A172 (cell line): ENCODE measurements around the gene TNKS1BP1. TPM values are rescaled to one million over a fixed set of nuclear protein-coding genes. Genes with fewer than 3 reads are reported as not detected.

Experiments used
- DNase-seq: peaks from one replicate; pipeline ENCODE4 v3.0.0-alpha.2; 2015; ENCODE audit warnings: low spot score
- total RNA-seq: library from RNA; depleted of rRNA; stranded (reverse); fragments of >200 nt; shearing (Covaris generic); gene quantifications from 2 replicates; pipeline ENCODE4 v1.2.3, GENCODE V29; 2014

TNKS1BP1 gene
- total RNA-seq, 1 experiment from 2014 or later = 43.8 TPM

DNA sequence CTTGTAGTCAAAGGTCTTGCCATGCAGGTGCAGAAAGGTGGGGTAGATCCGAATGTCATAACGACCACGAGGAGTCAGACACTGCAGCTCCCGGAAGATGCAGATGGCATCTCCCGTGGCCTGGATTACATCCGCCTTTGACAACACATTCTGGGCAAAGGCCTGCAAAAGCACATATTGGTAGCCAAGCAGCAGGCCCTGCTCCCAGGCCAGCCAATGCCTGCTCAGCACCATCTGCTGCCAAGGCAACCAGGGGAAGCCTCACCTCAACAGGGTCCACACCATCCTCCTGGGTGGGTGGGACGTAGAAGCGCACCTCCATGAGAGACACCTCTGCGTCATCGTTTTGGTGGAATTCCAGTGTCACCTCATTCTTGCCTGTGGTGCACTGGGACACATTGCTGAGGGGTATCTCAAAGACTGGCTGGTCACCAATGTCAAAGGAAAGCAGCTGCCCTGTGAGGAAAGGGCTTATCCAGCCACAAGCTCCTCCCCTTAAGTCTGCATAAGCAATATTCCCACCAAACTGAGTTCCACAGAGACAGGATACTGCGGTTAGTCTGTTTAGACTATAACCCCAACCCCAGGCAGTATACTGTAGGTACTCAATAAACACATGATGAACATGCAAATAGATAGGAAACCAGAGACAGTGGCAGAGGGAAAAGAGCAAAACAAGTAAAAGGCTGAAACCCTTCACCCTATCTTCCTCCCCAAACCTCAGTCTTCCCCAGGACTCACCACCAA is 8.1 kb upstream of the TNKS1BP1 start:
- no peak for DNase-seq

DNA sequence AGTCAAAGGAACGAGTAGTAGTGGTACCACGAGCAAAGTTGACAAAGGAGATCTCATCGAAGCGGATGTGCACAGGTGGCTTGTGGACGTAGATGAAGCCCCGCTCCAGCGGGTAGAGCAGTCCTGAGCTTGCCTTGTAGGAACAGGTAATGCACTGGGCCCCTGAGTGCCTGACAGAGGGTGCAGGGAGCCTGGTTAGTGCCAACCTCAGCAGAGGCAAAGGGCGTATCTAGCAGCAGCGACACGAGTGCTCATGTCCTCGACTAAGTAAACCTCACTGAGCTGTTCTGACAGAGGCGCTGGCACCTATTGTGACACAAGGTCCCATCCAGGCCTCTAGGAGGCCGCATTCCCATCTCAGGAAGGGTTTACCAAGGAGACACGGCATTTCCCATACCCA is 7.0 kb upstream of the TNKS1BP1 start:
- no peak for DNase-seq

DNA sequence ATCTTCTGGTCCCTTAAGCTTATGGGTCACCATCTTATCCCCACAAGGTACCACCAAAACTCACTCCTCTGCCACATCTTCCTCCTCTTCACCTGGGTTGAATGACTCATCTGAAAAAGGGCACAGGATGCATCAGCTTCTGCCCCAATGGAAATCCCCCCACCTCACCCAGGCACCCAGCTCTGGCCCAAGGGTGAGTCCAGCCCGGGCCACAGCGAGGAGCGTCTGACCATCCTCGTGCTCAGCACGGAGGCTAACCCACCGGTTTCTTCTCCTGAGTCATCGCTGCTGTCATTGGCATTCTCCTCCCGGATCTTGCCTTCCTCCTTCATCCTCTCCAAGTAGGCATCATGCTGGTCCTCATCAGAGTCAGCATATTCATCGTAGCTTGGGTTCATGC is 5.3 kb upstream of the TNKS1BP1 start:
- no peak for DNase-seq

DNA sequence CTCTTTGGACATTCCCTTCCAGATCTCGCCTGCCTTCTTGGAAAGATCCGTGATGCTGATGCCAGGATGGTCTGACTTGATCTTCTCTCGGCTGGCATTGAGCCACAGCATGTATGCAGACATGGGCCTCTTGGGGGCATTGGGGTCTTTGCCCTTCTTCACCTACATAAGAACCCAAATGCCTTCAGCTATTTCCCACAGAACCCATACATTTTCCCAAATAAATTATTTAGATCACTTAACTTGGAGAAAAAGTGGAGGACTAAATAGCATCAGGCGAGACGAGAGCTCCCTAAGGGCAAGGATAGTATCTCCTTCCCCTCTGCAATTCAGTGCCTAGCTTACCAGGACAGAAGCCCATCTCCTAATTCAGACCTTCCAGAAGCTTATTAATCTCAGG is 3.0 kb upstream of the TNKS1BP1 start:
- DNase-seq = no peak

DNA sequence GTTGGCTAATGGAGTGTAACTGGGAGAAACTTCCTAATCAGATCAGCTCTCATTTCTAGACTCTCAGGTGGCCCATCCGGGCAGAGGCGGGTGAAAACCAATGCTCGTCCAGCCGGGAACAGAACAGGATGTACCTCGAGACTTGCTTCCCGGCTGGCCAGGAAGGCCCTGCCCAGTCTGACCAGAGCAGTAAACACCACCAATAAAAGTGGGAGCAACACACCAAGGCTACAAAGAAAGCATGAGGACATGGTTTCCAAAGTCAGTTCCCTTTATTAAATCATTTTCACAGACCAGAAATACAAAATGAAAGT is 940 bp upstream of the TNKS1BP1 start:
- DNase-seq = peak; percentile 32

DNA sequence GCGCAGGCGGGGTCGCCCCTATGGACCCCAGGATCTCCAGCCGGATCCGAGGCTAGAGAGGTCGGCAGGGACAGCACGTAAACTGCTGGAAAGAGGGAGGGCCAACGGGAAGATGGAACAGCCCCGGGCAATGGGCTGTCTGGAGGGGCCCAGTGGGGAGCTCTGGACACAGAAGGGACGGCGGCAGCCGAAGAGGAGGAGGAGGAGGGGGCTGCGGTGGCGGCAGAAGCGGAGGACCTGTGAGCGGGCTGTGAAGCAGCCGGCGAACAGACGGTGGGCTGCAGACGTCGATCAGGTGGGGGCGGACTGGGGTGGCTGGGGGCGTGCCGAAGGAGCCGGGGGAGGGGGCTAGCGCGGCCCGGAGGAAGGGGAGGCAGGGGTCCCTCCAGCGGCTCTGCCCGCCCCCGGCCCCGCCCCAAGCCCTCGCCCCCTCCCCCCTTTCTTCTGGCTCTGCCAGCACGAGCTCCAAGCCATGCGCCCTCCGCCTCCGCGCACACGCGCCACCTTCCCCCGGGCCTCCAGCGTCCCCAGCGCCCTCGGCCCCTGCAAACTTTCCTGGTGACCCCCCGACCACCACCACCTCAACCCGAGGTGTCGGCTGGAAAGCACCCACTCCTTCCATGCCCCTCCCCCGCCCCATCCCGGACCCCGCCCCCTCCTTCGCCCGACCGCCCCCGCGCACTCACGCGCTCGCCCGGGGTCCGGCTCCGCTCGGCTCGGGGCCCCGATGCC is 432 bp downstream of the TNKS1BP1 start:
- DNase-seq = no peak

DNA sequence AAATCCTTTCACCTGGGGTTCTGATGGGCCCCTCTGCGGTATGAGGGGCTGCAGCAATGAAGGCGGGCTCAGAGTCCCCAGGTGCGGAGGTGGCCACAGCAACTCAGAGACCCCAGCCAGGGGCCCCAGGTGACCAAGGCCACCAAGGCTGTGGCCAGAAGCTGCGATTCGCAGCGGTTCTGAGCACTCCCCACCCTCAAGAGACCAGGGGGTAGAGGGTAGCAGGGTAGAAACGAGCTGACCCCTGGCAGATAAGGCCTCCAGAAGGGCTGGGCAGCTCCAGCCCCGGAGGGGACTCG is 948 bp downstream of the TNKS1BP1 start:
- DNase-seq = no peak

DNA sequence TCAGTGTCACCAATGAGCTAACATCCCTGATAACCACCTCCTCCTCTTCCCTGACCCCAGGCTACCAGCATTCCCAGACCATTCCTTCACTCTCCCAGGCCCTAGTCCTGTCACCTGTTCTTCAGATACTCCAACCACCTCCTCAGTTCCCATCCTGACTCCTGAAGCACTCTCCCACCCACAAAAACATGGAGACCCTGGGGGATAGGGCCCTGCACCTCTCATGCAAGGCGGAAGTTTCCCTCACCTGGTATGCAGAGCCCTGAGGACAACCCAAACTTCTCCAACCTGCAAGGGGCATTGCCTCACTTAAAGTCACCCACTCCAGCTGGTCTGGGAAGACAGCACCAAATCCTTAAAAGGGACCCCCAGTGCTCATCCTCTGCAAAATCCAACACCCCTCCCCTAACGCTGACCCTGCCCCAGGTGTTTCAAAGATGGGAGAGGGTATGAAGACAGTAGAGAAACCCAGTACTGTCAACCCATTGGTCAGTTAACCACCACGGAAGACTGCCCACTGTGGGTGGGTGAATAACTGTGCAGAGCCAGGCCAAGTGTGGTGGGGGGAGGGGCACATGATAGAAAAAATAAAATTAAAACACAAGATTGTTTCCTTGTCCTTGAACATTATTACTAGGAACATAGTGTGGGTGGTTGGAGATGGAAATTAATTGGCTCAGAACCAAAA is 1.4 kb downstream of the TNKS1BP1 start:
- DNase-seq = no peak

DNA sequence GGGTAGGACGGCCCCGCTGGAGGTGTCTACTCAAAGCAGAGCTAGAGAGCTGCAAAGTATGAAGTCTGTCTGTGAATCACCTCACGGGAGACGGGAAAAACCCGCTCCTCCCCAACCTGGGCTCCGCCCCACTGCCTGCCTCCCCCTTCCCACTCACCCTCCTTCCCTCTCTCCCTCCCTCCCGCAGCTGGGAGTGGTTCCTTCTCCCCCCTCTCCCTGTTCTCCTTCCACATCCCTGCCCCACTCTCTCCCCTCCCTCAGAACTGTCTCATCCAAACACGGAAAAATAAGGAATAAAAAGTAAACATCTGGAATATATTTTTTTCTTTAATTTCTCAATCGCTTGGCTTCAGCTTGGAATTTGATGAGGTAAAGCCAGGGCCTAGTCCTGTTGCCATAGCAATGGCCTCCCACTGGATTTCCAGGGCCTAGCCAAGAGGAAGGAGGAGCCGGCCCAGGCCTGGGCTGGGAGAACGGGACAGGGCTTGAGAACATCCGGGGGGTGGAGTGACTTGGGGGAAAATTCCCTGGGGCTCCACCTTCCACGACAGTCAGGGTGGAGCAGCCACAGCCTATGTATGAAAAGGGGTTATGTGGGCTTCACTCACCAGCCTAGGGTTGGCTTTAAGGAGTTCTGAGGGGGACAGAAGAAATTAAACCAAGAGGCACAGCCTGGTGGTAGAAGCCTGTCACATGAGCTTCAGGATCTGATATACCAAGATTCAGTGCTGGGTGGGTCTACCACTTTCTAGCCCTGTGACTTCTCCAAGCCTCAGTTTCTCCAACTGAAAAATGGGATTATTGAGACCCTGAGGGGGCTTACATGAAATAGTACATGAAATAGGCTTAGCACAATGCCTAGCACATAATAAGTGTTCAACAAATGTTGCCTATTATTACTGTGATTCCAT is 2.2 kb downstream of the TNKS1BP1 start:
- DNase-seq = peak; percentile 89

DNA sequence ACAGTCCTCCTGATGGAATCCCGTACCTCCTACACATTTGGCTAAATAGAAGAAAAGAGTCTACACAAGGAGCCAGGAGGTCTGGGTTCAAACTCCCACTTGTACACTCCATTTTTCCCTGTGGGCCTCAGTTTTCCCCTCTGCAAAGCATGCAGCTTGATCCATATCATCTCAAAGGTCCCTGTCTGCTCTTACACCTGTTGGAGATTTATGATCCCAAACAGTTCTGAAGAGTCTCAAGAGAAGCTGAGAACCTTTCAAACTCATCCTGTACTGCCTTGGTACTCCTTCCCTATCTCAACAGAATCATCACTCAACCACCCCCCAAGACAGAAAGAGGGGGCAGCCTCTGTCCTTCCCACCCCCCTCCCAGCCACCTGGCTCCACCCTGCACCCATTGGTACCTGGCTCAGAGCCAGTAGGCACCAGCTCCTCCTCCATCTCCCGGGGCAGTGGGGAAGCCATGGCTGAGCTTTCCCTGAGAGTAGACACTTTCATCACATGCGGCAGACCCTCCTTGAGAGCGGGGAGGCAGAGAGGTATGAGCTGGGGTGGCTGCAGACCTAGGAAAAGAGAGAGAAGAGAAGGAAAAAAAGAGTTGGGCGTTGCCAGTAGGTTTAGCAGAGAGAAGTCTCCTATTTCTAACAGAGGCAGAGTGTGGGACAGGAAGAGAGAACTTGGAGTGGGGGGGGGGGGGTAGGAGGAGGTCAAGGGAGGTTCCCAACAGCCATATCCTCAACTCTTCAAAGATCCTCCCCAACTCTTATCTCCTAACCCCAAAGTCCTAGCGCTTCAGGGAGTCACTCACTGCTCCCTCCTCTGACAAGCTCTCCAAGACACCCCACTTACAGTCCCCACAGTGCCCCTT is 3.1 kb downstream of the TNKS1BP1 start:
- no peak for DNase-seq

DNA sequence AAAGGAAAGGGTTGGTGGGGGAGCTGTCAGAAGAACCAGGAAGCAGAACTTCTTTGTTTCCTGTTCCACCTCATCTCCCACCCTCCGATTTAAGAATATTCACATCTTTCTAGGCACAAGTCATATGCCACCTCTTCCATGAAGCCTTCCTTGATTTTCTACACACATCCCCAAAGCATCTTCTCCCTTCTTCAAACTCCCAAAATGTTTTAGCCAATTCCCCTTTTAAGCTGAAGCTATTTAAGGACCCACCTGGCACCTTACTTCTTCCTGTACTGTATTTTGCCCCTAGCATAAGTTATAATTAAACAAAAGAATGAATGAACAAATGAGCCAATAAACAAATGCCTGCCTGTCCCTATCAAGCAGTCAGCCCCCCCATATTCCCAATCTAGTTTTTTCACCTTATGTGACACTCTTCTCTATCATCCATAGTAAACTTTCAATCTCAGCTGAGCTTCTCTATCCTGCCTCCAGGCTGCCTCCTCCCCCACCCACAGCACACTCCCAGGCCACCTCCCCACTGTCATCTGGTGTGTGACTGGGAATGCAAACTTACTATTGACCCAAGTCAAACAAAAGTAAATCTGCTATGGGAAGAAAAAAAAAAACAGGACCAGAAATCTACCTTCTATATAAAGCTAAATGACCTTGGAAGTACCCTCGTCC is 3.9 kb downstream of the TNKS1BP1 start:
- DNase-seq = no peak

DNA sequence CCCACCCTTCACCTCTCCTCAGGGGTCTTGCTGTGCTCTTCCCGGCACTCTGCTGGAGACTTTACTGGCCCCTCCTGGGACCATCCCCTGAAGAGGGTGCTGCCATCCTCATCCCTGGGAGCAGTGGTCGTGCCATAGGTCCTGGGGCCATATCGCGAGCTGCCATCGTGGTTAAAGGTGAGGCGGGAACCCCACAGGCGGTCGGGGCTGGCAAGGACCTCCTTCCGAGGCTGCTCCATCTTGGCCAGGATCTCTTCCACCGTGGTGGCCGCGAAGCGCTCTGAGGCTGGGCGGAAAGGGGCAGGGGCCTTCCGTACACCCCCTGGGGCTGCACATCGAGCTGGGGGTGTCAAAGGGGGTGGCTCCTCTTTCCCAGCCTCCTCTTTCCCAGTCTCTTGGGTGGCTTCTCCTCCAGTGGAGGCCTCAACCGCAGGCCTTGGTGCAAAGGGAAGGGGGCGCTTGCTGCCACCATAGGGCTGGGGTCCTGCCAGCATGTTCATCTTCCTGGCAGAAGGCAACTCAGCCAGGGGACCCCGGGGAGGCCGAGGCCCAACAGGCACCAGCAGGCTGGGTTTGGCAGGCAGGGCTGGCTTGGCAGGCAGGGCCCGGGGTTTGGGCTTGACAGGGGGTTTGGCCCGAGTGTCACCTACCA is 4.6 kb downstream of the TNKS1BP1 start:
- DNase-seq = no peak

DNA sequence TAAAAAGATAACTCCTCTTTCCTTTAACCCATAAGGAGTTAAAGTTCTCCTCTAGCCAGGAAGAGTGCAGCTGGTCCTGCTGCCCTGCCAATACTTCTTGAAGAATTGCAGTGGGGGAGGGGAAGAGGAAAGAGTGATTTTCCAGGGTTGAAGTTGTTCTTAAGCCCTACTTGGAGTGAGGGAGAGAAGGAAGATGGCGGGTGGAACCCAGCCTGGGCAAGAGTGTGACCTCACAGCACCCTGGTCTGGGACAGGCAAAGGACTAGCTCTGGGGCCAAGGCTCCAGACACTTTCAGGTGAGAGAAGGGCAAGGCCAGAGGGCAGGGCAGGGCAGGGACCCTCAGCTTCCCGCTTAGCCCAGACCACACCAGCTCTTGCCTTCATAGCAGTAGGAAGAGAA is 6.6 kb downstream of the TNKS1BP1 start:
- DNase-seq = no peak

DNA sequence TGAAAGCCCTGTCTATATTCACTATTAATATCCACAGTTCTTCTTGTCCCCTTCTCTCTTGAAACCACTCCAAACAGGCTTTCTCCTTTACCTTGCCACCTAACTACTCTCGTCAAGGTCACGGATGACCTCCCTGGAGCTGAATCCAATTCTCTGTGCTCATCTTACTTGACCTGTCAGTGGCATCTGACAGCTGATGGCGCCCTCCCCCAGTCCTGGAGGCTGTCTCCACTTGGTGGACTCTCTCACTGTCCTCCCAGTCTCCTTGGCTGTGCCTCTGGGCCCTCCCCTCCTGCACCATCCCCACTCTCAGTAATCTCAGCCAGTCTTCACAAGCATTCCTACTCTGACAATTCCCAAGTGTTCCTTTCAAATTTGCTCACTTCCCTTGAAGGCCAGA is 8.7 kb downstream of the TNKS1BP1 start:
- no peak for DNase-seq

DNA sequence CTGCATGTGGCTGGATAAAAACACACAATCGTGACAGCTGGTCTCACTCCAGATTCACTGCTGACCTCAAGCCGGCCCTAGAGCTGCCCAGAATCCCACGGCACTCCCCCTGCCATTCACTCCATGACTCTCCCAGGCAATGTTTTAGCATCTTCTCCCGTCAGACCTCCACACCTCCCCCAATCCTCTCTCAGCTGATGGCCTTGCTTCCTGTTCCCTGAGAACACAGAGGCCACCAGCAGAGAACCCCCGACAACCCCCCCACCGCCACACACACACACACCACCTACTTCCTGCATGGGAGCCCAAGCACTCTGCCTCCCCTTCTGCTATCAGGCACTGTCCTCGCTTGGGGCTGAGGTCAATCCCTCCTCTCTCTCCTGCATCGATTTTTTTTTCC is 9.3 kb downstream of the TNKS1BP1 start:
- no peak for DNase-seq

DNA sequence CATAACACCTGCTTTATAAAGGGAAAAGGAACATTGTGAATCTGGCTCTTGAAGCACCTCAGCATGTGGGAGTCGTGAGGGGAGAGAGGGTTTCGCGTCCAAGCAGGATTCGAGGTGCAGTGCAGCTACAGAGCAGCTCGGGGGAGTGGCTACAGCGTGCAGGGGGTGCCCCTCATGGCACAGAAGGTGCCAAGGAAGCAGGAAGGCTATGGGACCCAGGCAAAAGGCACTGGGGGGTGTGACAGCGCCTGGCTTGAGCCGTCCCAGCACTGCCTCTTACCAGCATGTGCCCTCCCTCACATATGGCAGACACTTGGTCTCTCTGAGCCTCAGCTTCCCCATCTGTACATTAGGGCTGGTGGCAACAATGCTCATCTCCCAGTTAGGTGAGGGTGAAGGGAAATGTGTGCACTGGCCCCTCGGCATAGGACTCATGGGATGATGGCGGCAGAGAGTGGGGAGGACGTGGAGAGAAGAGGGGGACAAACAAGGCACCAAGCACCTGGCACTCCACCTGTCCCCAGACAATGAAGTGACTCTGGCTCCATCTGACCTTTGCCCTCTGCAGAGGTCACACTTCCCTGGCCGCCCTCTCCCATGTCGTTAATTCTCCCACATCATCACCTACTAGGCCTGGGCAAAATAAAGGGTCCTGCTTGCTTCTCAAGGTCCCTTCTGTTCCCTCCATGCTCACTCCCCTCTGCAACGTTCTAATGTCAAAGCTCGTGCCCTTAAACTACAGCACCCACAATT is 10.4 kb downstream of the TNKS1BP1 start:
- DNase-seq = no peak

DNA sequence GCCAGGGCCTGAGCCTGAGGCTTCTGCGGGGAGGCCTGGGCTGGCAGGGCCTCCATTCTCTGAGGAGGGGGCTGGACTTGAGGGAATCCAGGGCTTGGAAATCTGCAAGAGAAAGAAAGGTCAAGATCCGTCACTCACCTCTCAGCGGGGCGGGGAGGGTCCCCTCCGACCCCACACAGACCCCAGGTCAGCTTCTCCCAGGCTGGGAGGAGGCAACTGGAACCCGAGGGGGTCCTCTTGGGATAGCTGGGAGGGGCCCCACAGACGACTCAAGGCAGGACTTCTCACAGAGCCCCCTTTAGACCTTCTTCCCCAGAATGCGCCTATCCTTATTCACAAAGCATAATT is 11.0 kb downstream of the TNKS1BP1 start:
- no peak for DNase-seq

DNA sequence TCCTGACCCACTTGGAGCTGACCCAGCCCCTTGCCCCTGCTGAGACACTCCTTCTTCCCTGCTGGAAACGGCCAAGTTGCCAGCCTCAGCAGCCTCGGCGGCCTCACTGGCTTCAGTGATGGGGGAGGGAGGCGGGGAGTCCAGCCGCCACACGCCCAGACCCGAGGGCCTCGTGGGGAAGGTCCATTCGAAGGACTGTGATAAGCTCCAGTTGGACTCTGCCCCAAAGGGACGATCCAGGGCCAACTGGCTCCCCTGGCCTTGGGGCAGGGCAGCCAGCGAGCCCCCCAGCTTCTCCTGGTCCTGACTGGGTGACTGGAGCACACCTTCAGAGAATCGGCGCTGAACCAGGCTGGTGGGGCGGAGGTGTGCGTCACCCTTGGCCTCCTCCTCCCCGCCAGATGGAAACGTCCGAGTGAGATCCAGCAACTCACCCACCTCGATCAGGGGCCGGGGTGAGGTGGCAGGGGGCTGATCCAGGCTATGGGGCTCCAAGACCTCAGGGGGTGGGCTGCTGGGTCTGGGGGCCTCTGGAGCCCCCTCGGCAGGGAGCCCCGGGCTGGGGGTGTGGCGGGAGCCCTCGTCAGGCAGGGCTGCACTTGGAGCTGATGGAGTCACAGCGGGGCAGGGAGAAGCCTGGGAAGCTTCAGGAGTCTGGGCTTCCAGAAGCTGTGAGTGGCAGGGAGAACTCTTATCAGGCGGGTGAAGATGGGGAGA is 11.5 kb downstream of the TNKS1BP1 start:
- DNase-seq = no peak

DNA sequence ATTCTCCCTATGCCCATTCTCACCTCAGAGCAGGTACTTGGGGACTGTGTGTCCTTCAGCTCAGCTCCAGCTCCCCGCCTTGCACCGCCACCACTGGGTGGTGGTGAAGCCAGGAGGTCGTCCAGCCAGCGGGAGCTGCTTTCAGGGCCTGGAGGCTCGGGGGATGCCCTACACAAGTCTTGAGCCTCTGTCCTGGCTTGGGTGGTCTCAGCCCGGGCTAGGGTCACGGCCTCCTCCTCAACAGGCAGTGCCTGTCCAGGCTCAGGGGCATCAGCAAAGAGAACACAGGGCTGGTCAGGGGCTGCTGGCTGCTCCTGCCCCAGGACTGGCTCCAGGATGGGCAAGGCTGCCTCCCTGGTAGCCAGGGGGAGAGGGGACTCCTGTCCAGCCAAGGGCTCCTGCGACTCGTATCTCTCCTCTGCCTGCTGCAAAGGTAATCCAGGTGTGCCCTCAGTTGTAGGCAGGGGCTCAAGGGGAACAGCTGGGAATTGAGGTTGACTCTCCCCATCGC is 12.2 kb downstream of the TNKS1BP1 start:
- no peak for DNase-seq
